HG03521 (cell line): ENCODE results near the gene MPPE1.
A peak's percentile ranks its signal among the peaks of the same experiment; 100 is the strongest.
"Not testable (repeated sequence)": the region's sequence is repeated elsewhere in the genome, so short reads cannot be mapped to it uniquely, and the experiment has no call there.

ENCODE experiments used
- ATAC-seq: cut with Tn5 transposase; IDR thresholded peaks from one replicate; pipeline ENCODE4 v1.9.1; 2021; ENCODE audit warnings: mild to moderate bottlenecking, moderate library complexity; ENCODE audit not compliant: unreplicated experiment

The MPPE1 gene

DNA sequence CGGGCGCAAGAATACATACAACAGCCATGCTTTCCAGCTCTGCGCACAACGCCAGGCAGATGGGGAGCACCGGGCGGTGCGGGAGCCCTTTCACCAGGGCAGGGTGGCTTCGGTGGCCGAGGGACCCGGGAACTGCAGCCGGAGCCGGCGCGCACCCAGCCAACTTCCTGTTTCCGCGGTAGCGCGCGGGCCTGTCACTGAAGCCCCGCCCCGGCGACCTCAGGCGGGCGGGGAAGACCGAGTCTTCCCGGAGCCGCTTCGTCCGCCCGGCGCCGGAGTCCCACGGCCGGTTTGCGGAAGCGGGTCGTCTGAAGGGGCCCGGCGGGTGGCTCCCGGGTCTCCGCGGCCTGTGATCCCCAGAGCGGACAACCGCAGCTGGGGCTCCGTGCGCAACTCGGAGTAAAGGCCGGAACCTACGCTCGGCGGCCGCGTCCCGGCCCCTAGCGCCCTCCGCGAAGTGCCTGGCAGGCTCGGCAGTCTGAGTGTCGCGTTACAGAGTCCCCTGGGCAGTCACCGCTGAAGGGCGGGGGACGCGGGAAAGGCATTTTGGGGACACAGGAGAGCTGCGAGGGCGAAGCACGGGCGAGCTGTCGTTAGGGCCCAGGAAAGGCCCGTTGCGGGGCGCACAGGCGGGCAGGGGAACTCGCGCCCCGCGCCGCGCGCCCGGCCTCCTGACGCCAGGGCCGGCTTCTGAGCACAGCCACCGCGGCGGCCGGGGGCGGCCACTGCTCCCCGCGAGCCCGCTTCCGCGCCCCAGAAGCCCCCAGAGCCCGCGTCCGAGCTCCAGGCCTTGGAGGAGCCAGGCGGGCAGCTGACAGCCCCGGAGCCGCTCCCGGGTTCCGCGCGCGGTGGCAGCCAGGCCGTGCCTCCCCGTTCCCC lies at the start of gene MPPE1:
TSS of gene MPPE1 (minus strand) at position 136 of the 879 bp plus-strand sequence. CDS start 11,053 bp downstream, outside the sequence.
- peak; percentile 80 for ATAC-seq

- ATAC-seq, result no peak
Observed at GRCh38 chr18:11957636-11958035, 49.5 kb upstream of the MPPE1 start.

GRCh38 chr18:11956371-11957308 lies 48.5 kb upstream of the MPPE1 start:
- ATAC-seq, result no peak

DNA sequence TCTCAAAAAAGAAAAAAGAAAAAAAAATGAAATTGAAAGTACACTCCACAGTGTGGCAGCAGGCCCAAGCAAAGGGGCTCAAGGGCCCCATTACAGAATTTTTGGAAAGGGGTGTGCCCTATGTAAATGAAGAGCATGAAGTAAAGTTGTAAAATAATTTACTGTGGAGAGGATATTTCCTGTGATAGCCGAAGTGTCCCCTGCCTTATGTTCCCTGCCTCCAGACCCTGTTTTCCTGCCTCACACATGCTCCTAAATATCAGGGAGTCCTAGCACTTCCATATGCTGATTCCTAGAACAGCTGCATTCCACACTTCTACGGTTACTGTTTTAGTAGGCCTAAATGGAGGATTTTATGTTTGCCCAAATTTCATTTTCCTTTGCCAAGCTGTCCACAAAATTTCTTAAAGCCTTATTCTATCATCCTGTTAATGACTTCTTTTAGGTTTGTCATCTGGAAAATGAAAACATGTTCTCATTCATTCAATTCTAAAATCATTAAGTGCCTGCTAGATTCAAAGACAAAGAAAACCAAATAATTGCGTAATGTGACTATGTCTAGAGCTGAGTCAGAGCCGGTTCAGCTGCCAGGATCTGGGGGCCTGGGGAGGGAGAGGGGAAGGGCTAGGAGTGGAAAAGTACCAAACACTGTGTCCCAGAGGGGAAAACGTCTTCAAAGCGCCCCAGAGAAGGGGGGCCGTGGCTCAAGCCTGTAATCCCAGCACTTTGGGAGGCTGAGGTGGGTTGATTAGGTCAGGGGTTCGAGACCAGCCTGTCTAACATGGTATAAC lies 47.3 kb upstream of the MPPE1 start:
- no peak for ATAC-seq

GRCh38 chr18:11953113-11953512 lies 45.0 kb upstream of the MPPE1 start:
- ATAC-seq, result no peak

GRCh38 chr18:11951390-11951851 lies 43.3 kb upstream of the MPPE1 start:
- no peak for ATAC-seq

DNA sequence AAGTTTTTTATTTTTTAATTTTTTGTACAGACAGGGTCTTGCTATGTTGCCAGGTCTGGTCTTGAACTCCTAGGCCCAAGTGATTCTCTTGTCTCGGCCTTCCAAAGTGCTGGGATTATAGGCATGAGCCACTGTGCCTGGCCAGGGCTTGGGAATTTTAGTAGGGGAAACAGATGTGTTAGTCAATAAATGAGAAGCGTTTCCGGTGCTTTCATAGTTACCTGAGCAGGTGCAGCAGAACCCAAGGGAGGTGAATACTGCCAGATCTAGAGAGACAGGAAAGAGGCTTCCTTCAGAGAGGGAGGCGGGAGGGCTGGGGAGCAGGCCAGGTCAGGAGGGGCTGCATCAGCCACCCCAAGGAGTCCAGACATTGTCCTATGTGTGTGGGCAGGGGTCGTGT lies 42.7 kb upstream of the MPPE1 start:
- ATAC-seq, result no peak

DNA sequence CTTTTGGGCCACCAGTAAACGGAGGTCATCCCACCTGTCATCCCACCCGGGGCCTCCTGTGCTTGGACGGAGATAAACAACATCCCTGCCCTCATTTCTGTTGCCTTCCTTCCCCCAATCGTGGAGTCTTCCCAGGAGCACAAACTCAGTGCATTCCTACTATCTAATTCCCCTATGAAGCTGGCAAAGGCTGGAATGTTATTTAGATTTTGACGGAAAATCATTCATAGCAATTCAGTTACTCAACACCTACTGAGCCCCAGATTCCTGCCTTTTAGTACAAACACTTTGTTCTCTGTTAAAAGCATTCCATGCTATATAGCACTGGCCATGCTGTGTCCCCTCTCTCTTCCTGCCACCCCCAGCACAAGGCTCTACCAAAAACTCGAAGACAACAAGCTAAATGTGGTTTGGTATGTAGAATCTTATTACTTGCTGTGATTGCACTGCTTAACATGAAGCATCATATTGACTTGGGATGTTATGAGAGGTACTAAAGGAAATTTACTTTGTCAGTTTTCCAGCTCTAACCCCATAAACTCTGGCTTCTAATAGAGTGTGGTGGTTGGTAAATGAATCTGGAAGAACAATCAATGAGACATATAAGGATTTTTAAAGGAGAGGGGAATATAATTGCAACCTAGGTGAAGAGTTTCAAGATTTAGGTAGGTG lies 40.9 kb upstream of the MPPE1 start:
- ATAC-seq, result no peak

- peak; percentile 88 for ATAC-seq
Observed at GRCh38 chr18:11947214-11948191, 39.4 kb upstream of the MPPE1 start.

GRCh38 chr18:11946756-11947155 lies 38.6 kb upstream of the MPPE1 start:
- ATAC-seq, result no peak

DNA sequence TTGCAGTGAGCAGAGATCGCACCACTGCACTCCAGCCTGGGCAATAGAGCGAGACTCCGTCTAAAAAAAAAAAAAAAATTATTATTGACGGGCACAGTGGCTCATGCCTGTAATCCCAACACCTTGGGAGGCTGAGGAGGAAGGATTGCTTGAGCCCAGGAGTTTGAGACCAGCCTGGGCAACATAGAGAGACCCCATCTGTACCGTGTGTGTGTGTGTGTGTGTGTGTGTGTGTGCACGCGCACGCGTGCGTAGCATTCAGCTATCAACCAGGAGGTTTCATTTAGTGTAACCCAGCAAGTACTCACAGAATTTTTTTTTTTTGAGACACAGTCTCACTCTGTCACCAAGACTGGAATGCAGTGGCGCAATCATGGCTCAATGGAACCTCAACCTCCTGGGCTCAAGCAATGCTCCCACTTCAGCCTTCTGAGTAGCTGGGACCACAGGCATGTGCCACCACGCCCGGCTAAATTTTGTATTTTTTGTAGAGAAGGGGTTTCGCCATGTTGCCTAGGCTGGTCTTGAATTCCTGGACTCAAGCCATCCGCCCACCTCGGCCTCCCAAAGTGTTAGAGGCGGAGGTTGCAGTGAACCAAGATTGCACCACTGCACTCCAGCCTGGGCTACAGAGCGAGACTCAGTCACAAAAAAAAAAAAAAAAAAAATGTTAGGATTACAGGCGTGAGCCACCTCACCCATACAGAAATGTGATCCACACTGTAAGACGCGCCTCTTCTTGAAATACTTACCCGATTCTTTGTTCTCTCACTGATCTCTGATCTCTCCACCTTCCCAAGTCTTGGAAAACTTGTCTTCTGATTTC lies 37.9 kb upstream of the MPPE1 start:
- ATAC-seq, result not testable (repeated sequence)

DNA sequence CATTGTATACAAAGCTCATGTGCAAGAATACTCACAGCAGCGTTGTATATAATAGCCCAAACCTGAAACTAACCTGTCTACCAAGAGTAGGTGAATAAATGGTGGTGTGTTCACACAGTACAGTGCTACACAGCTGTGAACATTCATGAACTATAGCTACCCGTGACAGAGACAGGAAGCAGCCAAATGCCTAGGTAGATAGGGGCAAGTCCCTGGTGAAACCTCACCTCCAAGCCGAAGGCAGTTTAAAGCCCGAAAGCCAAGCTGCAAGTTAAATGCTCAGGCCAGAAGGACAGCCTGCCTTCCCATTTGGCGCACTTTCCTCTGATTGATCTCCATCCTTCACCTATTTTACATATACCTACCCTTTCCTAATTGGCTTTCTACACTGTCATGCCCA lies 36.7 kb upstream of the MPPE1 start:
- no peak for ATAC-seq

DNA sequence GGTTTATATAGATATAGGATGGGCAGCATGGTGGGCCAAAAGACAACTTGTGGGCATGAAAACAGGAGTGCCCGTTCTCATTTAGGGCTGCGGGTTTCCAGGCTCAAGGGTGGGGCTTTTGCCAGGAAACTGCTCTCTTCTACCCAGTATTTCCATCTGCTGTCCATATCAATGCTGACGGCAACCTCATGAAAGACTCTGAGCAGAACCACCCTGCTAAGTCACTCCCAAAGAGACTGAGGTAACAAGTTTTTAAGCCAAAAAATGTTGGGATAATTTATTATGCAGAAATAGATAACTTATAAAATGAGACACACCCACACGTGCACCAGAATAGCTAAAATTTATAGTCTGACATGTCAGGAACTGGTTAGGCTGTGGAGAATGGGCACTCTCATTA lies 36.1 kb upstream of the MPPE1 start:
- ATAC-seq, result no peak

- no peak for ATAC-seq
Observed at GRCh38 chr18:11943551-11943950, 35.4 kb upstream of the MPPE1 start.

DNA sequence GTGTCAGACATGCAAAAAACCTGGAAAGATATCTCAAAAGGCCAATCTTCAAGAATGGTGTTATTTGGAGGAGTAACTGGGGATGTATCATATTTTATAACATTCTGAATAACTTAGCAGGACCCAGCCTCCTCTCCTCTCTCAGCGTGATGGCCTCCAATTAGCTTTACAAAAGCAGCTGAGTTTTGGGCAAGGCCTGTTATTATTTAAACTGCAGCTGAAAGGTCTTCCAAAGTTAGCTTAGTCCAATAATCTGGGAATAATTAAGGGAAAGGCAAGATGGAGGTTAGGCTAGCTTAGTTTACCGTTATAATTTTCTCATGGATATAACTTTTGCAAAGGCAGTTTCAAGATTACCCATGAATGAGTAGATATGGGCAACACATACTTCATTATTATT lies 32.8 kb upstream of the MPPE1 start:
- ATAC-seq, result no peak

DNA sequence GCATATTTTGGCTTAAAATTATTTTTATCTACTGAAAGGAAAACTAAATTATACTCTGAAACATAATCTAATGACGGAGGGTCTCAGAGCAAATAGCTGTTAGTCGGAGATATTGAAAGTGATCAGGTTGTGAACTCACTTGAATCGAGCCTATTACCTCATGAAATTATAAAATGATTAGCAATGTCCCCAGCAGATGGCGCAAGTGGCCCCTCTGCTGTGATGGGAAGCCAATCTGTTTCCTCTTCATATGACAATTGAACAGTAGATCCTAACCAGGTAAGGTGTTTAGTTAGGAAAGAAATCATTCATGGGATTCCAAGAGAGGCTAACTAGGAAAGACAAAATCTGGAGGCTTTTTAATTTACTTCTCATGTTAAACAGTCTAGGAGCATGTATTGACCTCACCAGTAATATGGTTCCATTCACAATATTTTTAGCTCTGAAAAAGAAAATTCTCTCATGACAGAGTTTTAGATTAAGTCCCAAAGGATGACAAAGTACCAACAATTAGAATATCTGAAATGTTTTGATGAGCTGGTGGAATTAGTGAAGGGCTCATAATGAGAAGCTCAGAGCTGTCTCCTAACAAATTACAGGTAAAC lies 29.9 kb upstream of the MPPE1 start:
- no peak for ATAC-seq

DNA sequence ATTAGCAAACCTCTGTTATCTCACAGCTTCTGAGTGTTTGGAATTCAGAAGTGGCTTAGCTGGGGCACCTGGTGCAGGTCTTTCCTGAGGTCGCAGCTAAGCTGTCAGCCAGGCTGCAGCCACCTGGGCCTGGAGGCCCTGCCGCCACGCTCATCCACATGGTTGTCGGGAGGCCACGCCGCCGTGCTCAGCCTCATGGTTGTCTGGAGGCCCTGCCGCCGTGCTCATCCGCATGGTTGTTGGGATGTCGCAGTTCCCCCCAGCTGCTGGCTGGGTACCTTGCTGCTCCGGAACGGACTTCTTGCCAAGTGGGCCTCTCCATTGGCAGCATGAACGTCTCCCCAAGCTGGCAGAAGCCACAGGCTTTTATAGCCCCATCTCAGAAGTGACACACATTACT lies 24.3 kb upstream of the MPPE1 start:
- no peak for ATAC-seq

- ATAC-seq, result no peak
Observed at GRCh38 chr18:11927497-11927896, 19.4 kb upstream of the MPPE1 start.
